GM21619 (cell line): Measurements from ENCODE around the gene SYPL2.
A peak's percentile ranks its signal among the peaks of the same experiment; 100 is the strongest.

Experiments used
- ATAC-seq: cut with Tn5 transposase; IDR thresholded peaks from one replicate; pipeline ENCODE4 v1.9.1; 2021; ENCODE audit not compliant: unreplicated experiment

SYPL2 gene

DNA sequence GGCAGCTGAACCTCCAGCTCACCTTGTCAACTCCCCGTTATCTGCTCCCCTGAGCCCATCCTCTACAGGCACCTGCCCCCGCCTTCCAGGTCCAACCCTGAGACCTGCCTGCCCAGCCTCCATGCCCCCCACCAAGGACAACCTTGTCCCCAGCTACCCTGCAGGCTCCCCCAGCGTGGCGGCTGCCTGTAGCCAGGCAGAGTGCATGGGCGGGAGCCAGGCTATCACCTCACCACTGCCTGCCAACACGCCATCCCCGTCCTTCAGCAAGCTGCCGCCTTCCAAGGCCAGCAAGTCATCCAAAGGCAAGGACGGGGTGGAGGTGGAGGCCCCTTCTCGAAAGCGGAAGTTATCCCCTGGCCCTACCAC, 24.6 kb downstream of the SYPL2 start:
- no peak for ATAC-seq

DNA sequence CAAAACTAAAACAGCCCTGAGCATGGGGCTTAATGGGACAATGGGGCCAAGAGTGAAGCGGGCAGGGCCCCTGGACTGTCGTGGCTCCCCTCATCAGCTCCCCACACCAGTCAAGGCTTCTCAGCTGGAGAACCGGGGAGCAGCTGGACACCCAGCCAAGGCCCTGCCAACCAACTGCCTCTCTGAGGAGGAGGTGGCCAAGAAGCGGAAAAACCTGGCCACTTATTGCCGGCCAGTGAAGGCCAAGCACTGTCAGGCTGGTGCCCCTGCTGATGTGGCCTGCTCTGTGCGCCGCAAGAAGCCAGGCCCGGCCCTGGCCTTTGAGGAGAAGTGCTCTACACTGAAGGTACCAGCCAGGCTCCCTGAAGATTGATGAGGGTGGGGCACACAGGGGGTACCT, 25.0 kb downstream of the SYPL2 start:
- ATAC-seq = no peak

DNA sequence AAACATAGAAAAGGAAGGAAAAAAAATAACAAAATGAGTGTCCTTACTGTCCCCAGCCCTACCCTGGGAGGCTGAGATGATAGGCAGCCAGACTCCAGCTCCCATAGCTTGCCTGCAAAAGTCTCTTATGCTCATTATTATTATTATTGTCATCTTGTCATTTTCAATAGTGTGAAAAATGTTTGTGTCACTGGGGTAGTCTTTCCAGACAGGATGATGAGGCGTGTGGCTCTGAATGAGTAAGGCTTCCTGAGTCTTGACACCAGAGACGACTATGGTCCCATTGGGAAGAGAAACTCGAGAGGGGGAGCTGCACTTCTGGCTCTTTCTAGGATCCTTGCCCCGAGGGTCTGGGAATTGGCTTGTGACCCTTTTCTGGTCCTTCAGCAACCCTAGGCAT, 26.4 kb downstream of the SYPL2 start:
- ATAC-seq = no peak

DNA sequence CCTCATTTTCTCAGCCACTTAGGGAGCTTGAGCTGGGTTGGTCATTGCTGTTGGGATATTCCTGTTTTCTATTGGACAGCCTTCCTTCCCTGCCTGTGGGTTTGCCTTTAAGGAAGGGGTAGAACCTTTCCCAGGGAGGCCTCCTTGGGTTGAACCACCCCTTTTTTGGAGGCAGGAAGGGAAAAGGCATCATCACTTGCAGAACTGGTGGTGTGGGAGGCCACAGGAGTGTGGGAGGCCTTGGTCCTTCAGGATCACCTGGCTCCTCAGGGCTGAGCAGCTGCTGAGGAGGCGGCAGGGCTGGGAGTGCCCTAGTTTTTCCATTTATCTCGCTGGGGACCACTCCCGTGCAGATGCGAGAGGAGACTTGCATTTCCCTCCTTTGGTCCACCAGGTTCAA, 26.9 kb downstream of the SYPL2 start:
- no peak for ATAC-seq

DNA sequence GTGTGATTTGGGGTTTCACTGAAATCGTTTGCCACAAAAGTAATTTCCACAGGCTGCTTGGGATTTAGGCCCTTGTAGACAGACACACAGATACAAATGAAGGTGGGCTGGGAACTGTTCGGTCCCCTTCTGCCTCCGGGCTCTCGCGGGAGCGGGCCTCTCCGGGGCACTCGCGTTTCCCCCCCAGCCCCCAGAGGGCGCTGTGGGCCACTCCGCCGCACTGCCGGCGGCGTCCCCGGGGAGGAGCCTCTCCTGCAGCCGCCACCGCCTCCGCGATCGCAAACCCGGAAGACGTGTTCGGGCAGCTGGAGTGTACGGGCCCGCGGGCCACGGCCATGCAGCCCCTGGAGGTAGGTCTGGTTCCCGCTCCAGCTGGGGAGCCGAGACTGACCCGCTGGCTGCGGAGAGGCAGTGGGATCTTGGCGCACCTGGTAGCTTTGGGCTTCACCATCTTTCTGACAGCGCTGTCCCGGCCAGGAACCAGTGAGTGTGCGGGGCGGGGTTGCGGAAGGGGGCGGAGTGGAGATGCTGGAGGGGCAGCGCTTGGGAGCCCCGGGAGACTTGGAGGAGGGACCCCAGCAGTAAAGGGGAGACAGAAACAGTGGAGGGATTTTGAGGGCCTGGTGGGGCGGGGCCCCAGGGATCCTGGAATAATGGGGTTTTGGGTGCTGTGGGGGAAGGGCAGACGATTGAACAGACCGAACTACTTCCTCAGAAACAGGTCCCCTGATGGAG, 27.6 kb downstream of the SYPL2 start, which contains the start of gene CYB561D1:
TSS of gene CYB561D1 (plus strand) at position 290 of the 735 bp plus-strand sequence. CDS start at position 336, 46 bp downstream.
- peak; percentile 88 for ATAC-seq

DNA sequence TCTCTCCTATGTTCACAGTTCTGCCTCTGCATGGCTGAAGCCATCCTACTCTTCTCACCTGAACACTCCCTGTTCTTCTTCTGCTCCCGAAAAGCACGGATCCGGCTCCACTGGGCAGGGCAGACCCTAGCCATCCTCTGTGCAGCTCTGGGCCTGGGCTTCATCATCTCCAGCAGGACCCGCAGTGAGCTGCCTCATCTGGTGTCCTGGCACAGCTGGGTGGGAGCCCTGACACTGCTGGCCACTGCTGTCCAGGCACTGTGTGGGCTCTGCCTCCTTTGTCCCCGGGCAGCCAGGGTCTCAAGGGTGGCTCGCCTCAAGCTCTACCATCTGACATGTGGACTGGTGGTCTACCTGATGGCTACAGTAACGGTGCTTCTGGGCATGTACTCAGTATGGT, 29.4 kb downstream of the SYPL2 start:
- ATAC-seq = no peak

DNA sequence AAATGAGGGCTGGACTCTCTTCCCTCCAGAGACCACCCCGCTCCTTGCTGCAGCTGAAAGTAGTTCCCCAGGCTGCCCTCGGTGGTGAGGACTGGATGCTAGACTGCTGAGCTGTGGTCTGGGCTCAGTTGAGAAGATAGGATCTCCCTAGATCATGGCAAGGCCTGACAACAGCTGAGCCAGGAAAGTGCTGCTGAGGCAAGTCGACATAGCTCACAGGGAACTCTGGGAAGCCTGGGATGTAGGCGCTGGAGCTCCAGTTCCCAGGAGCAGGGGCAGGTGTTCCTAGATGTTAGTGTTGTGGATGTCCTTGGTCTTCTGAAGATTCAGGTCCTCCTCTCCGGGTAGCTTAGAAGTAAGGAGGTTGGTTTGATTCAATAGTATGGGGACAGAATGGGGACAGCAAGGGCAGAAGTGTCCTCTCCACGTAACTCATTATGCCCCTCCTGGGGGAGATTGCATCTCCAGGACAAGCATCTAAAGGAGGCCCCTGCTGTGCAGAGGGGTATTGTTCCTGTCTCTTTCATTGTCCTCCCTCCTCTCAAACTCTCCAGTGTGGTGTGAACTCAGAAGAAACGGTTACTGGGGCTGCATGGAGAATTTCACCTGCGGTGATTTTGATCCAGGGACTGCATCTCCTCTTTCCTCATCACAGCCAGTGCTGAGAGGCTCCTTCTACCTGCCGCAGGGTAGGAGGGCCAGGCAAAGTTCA, 31.3 kb downstream of the SYPL2 start:
- no peak for ATAC-seq

DNA sequence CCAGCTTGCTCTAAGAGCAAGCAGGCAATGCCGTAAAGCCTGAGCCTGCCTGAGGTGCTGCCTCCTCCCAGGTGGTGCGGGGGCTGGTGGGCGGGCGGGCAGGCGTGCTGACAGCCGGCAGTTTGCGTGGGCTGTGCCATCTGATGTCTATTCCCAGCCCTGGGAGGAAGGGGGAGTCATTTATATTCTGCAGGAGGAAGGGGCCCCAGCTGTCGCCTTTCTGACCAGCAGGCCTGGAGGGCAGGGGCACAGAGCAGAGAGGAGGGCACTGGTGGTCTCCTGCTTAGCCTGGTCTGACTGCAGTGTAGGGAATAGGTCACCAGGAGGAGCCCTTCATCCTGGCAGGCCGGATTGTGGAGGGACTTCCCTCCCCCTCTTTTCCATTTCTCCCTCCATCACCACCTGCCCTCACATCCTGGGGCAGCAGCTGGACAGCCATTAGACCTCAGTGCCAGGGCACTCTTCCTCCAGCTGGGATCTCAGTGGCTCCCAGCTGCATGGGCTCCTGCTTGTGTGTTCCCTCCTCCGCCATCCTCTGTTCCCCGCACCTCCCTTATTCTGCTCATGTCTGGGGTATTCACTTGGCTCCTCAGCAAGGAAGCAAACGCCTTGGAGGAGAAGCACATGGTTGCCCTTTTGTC, 31.9 kb downstream of the SYPL2 start:
- ATAC-seq = no peak

DNA sequence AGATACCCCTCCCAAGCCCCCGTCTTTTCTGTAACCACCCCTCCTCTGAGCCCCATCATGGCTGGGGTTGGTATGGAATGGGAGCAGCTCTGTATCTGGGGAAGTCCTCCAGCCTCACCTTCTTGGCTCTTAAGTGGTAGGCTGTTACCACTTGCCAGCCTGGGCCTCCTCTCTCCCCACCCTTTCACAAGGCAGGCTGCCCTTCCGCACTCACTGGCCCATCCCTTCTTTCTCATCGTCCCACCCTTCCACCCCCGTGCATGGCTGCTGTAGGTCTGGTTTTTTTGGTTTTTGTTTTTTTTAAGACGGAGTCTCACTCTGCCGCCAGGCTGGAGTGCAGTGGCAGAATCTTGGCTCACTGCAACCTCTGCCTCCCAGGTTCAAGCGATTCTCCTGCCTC, 32.7 kb downstream of the SYPL2 start:
- no peak for ATAC-seq

DNA sequence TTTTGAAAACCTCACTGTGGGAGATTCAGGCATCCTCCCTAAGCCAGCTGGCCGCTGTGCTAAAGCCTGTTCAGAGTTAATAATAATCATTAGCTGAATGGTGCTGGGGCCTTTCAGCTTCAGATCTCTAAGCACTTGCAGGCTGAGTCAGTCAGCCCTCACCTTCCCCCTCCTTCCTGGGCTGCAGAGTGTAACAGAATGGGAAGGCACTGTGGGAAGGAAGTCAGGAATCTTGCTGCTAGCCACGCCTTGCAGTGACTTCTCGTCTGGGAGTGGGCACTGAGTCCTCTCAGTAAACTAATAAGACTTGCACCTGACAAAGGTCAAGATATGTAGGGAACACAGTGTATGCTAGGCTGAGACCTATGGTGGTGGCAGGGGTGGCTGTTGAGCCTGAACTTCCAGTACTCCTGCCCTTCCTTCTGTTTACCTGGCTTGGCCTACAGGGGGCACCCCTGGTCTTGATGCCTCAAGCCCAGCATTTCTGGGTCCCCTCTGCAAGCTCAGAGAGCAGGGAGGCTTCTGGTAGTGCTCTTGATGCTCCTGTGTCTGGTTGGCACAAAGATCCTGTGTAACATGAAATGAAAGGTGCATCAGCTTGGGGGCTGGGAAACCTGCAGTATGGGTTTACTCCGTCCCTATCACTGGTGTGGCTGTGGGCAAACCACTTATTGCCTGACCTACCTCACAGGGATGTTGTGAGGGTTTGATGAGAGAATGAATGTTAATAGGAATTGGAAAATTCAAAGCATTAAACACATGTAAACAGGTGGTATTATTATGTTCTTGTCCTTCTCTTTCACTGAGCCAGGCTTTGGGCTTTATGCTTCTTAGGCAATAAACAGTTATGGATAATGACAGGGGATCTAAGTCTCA, 33.6 kb downstream of the SYPL2 start:
- ATAC-seq = no peak

DNA sequence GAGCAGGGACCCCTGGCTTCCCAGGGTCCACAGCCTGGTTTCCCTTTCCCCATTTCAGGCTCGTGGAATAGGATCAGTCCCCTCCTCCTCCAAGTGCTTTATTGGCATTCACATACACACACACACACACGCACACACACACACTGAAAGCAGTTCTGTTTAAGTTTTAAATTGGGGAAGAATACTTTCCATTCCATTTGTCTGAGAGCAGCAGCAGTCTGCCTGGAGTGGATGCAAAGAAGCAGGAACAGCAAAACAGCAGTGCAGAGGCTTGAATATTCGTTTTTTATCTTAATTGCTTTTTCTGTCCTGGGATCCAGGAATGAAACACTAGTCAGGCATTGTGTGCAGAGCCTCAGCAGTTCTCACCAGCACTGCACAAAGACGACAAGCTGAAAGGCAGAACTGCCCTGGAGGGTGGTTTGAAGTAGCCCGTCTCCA, 34.6 kb downstream of the SYPL2 start:
- no peak for ATAC-seq

DNA sequence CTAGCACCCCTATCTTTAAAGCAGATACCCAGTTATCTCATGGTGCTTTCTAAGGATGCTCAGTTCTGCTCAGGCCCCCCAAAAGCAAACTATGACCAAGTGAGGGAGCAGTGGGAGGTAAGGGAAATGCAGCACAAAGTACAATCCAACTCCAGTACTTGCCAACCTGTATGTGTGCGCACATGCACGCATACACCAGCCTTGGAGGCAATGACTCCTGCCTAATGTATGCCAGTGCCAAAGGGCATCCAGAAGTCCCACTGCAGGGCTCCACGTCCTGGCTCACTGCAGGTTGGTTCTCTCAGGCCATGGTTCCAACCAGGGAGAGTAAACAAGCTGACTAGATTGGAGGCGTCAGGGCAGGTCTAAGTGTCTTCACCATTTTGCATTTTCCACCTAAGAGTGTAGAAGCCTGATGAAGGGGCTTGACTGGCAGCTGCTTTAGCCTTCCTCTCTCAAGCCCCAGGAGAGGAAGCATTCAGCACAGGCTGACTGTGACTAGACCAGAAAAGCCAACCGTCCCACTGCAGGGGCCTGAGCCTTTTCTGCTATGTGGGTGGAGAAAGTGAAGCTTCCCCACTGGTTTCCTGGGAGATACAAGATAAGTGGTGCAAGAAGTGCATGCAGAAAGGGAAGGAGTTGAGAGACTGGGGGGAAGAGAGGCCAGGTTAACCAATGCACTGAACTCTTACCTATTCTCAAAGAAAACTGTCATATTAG, 35.5 kb downstream of the SYPL2 start:
- ATAC-seq = no peak

DNA sequence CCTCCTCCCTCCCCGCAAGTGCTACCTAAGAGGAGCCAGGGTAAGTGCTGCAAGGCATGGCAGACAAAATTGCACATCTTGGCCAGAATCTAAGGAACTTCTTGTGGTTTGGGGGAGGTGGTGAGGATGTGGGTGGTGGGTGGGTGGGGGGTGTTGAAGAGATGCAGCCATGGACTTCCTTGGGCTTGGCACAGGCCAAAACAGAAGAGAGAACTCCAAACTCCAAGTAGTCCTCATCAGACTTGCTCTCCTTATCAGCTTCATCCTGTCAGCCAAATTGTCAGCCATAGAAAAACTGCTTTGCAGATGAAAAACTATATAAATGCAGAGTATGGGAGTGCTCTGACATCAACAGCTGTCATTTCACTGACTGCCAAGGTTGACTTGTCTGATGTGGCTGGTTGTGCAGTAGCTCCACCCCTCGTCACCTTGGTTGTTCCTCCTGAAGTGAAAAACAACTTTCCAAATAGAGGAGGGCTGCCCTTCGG, 36.1 kb downstream of the SYPL2 start:
- ATAC-seq = no peak

DNA sequence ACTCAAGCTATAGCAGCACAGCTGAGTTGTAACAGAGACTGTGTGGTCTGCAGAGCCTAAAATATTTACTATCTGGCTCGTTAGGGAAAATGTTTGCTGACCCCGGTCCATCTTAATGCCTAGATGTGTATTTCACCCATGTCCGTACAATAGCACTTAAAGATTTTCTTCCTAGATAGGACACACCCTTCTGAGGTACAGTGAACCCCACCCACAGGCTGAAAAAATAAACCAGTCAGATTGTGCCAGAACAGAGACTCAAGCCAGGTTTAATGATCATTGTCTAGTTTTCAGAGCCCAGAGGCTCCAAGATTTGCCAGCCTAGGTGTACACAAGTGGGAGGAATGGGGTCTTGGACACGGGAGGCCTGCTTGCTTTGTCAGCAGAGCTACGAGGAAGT, 37.6 kb downstream of the SYPL2 start:
- ATAC-seq = no peak

DNA sequence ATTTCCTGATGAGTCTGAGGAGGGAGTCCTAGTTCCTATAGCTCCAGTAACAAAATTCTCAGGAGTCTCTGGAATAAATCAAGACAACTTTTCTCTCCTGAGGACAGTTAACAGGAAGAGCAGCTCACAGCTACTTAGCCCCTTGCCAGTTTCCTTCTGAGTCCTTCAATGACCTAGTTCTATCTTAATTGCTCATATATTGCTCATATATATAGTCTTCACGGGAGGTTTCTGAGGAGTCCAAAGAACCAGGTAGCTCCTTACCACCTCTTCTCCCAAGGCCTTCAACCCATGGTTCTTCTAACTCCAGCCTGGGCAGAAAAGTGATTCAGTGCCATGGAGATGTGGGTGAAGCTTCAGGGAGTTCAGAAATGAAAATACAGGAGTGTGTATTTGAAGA, 38.6 kb downstream of the SYPL2 start:
- no peak for ATAC-seq

DNA sequence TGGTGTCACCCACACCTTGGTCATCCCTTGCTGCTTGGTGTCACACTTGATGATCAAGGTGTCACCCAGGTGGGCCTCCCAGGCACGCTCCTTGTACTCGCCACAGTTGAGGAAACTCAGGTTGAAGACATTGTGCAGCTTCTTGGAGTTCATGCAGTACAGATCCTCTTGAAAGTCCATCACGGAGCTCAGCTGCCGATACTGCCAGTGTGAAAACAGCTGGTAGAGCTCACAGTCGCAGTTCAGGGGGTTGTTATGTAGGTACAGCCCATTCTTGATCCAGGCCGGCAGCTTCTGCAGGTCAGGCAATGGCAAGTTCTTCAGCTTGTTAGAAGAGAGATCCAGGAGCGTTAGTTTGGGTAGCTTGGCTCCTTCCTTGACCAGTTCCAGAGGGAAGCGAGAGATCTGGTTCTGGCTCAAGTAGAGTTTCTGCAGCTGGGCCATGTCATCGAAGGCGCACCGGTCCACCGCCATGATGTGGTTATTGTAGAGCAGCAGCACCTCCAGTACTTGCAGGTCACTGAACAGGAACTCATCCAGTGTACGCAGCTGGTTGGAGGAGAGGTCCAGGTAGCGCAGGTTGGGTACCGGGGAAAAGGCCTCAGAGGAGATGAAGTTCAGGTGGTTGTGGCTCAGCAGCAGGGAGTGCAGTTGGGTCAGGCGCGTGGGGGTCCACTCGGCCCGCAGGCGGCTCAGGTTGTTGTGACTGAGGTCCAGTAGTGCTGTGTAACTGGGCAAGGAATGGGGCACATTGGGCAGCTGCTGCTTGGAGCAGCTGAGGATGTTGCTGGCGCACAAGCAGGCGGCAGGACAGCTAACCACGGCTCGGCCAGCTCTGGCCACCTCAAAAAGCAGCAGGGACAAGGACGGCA, 41.9 kb downstream of the SYPL2 start:
- ATAC-seq = no peak

DNA sequence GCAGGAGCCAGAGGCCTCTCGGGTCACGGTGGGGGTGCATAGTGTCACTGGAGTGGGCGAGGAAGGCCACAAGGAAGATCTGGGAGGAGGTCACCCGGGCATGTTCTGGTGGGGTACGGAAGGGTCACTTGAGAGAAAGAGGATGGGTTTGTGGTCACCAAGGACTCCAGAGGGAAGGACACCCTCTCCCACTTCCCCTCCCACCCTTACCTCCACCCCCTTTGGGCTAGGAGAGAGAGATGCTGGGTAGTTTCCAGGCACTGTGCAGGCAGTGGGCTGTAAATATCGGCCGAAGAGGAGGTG, 42.5 kb downstream of the SYPL2 start:
- no peak for ATAC-seq

DNA sequence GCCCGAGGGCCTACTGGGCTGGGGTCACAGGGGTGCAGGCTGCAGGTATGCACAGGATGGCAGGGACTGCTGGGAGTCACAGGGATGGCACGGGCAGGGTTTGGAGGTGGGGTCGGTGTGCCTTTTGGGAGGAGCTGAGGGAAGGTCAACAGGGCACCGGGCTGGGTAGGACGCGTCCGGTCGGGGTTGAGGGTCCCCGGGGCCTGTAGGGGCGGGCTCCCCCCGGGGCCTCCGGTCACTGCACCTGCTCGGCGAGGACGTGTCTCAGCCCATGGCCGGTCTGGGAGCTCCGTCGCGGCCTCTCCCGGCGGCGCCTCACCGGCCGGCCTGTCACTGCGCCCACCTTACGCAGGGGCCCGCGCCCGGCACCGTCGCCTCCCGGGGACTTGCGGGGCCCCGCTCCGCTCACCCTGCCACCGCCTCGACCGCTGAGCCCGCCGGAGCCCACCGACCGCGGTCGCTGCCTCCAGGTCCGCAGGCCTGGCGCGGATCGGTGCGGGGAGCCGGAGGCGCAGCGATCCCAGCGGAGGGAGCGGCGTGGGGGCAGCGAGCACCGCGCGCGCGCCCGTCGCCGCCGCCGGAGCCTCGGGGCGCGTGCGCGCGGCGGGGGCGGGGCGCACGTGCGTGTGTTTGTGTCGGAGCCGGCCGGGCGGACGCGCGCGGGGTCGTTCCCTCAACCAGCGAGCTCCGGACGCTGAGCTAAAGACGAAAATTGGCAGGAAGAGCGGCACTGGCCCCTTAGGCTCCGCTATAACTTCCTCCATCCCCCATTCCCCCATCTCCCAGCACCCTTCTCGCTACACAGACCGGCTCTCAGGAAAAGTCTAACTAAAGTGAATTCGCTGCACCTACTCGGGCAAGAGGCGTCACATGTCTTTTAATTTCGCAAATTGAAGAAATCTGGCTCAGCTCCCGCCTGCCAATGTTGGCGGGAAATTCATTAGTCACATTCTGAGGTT, 43.1 kb downstream of the SYPL2 start, which contains the start of gene AMIGO1:
TSS of gene AMIGO1 (minus strand) at position 552 of the 959 bp plus-strand sequence. CDS start 815 bp downstream, outside the sequence.
- ATAC-seq = no peak
